Cortex of kidney (tissue), 1 donor: ENCODE results near the gene MGA.

Experiments
- DNase-seq: peaks from one replicate; lab custom pipeline; 2025; lab: John Stamatoyannopoulos, UW

MGA gene

DNA sequence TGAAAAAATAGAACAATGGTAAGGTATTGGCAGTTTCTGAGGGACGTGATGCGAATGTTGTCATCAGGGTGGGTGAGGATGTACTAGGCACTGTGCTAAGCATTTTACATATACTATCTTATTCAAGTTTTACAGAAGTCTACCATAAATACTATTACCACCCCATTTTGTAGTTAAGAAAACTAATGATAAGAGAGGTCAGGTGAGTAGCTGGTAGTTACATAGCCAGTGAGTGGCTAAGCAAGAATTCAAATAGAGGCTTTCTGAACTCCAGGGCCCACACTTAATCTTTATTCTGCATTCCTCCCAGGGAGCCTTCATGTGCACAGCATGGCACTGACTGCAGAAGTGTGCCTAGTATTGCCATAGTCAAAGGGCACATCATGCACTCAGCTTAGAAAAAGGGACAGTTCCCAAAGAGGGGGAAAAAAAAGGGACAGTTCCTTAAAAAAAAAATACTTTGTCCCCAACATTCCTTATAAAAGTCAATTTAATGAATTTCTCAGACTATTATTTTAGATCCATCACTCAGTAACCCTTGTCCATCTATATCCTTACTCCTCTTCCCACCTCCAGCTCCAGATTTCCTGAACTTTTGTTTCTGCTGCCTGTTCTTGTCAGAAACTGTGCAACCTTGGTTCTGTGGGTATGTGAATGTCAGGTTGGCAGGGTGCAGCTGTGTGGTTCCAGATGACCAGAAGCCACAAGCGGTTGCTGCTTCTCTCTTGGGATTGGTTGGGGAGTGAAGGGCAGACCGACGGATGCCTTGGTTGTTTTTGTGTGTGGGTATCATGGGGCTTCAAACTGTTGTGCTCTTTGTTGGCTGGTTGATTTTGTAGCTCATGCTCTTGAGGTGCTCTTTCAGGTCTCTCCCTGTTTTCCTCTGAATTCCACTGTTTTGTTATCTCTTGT, 122.4 kb downstream of the MGA start:
- DNase-seq, result no peak

- DNase-seq, result no peak
Measured at GRCh38 chr15:41783296-41783695, 123.1 kb downstream of the MGA start.

DNA sequence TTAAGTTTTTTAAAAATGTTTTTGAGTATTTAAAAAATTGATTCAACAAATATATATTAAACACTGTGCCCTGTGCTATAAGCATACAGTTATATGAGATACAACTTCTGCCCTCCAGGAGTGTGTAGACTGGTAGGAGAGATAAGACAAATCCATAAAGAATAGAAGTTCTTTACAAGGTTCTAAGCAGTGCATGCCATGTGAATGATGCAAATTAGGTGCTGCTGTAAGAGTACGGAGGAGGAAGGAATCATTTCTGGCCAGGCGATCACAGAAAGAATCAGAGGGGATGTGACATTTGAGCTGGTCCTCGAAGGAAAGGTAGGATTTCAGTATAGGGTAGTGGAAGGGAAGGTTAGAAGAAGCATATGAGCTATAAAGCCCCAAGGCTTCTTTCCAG, 128.1 kb downstream of the MGA start:
- DNase-seq, result no peak

- no peak for DNase-seq
Measured at GRCh38 chr15:41789236-41789635, 129.0 kb downstream of the MGA start.

DNA sequence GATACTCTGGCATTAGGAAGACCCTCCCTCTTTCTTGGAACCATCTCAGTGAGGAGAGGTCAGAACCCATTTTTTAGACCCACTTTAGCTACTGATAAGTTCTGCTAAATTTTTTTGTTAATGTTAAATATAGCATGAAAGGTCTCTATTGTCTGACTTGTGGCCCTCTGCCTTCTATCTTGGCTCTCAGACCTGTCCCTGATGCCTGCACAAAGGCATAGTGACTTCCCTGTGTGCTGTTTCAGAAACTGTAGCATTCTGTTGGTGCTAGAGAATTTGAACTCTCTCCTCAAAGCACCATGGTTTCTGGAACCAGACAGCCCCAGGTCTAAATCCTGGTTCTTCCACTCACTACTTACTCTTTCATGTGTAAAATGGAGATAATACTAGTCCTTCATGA, 129.5 kb downstream of the MGA start:
- no peak for DNase-seq

DNA sequence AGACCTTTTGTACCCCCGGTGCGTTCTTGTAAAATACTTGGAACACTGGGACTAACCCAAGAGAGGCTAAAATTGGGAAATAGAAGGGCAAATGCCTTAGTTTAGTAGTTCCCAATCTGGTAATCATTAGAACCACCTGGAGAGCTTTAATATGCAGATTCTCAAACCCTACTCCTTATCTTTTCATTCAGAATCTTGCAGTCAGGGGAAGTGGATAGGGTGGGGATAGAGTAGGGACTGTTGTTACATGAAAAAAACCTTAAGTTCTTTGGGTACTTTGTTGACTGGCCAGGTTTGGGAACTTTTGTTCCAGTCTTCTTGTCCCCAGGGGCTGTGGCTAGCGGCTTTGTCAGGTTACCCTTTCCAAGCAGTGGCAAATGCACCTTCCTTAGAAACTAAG, 130.0 kb downstream of the MGA start:
- DNase-seq, result no peak

DNA sequence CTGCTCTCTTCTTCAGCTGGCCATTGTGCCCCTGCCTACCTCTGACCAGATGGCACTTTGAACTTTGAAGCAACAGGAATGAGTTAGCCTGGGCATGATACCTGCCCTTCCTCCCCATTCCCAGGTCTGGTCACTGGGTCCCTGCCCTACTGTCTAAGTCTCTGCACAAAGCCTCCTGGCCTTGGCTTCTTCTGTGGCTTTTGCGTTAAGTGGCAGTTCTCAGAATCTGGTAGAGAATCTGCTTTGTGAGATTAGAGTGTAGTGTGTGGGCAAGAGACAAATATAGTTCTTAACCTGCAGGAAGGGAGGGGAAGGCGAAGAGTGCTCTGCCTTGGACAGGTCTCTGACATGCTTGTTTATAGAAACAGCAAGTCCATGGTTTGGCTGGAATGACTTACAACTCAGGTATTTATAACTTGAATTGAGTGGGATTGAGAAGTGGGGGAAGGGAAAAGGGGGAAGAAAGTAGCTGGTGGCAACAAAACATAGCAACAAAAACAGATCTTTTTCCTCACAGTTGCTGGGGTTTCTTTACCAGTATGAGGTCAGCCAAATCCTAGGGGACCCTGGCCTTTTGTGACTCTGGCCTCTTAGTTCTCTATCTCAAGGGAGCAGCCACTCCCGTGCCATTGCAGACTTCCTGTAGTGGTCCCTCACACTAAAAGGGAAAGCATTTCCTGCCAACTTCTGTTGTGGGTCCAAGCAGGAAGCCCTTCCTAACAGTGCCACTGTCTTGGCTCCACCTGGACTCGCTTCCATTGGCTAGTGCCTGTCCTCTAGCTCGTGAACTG, 130.7 kb downstream of the MGA start:
- DNase-seq, result no peak

- no peak for DNase-seq
Measured at GRCh38 chr15:41791547-41791937, 131.3 kb downstream of the MGA start.

DNA sequence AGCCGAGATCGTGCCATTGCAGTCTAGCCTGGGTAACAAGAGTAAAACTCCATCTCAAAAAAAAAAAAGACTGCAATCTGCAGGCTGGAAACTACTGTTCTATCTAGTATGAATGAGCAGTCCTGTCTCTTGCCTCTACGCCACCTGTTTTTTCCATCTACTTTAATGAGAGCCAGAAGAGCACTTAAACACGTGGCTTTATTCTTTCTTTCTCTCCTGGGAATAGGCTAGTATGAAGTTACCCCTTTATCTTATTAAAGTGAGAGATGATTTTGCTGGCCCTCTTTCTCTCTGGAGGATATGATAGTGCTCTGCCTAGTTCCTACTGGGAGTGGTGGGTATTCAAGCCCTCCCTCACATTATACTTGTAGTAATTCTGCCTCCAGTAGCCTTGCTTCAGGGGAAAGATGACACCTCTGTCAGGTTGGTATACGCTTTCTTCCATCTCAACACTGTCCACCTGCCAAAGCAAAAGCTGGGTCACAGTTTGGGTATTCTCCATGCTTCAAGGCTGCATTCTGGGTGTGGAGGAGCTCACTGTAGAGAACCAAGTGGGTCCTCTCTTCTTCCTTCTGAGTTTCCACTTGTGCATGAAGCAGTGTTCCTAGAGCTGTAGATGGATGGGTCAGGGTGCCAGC, 131.9 kb downstream of the MGA start:
- DNase-seq, result no peak

DNA sequence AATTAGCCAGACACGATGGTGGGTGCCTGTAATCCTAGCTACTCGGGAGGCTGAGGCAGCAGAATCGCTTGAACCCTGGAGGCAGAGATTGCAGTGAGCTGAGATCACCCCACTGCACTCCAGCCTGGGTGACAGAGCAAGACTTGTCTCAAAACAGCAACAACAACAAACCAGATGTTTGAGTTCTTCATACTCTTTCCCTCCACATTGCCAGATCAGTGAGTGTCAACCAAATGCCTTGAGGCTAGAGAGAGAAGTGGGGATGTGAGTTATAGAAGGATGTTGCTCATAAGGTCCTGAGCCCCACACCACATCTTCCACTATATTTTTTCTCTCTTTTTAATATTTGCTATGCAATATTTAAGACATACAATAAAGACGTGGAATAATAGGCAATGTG, 133.9 kb downstream of the MGA start:
- no peak for DNase-seq

DNA sequence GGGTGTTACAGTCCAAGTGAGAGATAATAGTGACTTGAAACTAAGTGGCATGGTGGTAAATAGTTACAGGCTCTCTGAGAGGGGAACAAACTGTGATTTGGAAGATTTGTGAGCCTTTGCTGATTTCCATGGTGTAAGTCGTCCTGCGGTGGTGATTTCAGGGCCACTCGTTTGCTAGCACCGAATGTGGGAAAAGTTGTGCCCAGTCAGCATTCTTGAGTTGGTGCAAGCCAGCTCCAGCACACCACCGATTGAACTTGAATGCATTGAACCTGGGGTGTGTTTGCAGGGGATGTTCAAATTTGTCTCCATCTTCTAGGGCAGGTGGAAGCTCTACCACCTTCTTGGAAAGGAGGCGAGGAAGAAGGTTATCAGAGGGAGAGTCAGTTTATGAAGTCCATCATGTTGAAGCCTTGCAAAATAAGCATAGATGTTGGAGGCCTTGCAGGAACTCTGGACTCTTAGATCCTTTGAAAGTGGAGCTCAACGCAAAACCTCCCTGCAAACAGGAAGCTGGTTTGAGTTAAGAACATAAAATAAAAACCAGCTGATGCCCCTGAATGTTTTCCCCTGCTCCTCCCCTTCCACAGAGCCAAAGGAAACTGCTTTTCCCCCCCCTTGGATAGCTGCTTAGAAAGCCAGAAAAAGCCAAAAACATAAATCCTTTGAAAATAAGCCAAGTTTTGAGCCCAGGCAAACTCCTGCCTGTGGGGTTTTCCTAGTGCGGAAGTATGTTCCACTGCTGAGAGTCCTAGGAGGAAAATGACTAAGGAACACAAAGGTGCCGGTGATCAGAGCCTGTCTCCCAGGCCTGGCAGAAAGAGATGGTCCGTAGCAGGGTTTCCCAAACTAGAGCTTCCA, 136.0 kb downstream of the MGA start:
- no peak for DNase-seq

- no peak for DNase-seq
Measured at GRCh38 chr15:41797201-41797944, 137.2 kb downstream of the MGA start.

DNA sequence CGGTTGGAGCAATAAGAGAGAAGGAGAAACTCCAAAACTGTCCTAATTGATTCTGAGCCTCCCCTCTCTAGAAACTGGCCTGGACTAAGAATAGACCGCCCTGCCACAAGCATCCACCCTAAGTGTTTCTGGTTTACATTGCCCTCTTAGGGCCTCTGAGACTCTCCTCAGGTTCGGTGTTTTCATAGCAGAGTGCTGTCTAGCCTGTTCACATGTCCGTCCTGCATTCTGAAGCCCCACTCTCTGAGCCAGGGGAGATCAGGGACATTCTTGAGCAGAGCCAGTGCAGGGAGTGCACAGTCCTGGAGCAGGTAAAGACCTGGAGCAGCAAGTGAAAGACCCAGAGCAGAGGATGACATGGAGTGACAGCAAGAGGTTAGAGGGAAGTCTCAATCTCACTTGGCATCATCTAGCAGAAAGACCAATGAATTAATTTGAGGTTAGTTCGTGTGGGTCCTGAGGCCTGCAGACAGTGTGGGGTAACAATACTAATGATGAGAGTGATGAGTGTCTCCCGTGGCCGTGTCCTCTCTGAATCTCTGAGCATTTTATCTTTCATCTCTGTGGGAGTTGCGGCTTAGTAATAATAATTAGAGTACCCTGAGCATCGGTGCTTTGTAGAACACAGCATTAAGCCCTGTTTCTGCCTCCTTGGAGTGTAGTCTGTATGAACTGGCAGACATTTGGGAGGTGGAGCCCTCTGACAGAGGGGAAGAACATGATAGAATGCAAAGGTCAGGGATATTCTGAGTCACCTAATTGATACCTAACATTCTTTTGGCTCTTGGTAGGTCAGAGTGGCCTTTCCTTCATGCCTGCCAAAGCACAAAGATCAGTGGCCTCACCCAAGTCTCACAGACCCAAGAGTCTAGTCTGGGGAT, 138.6 kb downstream of the MGA start:
- no peak for DNase-seq

- DNase-seq, result no peak
Measured at GRCh38 chr15:41799488-41799805, 139.2 kb downstream of the MGA start.

DNA sequence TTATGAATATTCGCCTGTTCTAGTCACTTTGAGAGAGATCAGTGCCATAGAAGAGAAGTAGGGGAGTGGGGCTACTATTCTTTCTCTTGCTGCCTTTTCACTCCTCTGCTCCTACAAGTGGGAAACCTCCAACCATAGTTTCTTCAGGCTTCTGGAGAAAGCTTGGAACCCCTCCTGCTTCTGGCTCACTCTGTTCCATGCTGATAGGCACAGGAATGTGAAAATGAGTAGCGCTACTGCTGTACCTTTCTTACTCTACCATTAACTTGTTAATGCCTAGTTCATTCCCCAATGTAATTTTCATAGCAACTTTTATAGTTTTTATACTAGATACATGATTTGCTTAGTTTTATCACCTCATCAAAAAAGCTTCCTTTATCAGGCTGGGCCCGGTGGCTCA, 141.0 kb downstream of the MGA start:
- no peak for DNase-seq

GRCh38 chr15:41801850-41802455, 141.7 kb downstream of the MGA start:
- no peak for DNase-seq

- DNase-seq, result no peak
Measured at GRCh38 chr15:41804361-41804760, 144.2 kb downstream of the MGA start.

DNA sequence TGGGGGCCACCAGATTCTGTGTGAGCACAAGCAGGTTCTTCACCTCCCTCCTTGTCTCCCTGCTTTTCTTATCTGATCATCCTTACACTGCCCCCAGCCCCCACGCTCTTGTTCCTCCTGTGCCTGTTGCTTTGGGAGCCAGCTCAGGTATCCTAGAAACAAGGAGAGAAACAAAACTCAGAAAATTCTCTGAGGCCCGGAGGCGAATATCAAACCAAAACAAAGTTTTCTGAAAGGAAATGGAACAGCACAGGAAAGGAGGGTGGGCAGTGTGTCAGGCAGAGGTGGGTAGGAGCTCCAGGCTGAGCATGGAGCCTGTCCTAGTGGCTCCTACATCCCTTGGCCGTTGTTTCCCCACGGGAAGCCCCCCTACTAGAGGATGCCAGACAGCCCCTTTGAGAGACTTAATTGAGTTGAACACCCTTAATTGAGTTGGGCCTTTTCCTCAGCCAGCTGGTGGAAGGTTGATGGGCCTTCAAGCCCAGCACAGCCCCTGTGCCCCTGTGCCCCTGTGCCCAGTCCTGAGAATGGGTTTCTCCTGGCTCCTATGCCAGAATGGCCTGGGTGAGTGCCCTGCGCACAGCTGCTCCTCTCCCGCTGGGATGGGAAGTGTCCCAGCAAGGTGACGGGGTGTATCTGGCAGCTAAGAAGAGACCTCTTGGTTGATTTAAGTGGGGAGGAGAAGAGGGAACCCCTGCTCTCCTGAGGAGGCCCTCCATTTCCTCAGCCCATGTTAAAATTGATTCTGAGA, 144.9 kb downstream of the MGA start:
- DNase-seq, result no peak

DNA sequence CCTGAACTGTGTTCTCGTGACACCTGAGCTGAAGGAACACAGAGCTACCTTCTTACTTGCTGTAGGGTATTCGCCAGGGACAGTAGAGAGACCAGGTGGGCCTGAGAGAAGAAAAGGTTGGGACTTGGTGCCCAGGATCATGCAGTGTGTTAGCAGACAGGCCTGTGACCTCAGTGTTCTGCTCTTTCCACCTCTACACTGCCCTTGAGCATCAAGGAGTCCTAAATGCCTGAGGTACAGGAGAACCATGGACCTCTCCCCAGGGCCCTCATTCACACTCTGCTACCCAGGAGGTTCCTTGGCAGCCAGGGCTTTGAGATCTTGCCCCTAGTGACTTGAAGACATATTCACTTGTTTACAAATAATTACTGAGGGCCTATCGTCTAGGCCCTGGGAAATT, 145.5 kb downstream of the MGA start:
- DNase-seq, result no peak
